HG02642 (cell line): ENCODE results near the gene C8G.
A peak's percentile ranks its signal among the peaks of the same experiment; 100 is the strongest.

Experiments
- ATAC-seq: cut with Tn5 transposase; IDR thresholded peaks from one replicate; pipeline ENCODE4 v1.9.1; 2021; ENCODE audit warnings: mild to moderate bottlenecking; ENCODE audit not compliant: unreplicated experiment, poor library complexity

C8G gene

DNA sequence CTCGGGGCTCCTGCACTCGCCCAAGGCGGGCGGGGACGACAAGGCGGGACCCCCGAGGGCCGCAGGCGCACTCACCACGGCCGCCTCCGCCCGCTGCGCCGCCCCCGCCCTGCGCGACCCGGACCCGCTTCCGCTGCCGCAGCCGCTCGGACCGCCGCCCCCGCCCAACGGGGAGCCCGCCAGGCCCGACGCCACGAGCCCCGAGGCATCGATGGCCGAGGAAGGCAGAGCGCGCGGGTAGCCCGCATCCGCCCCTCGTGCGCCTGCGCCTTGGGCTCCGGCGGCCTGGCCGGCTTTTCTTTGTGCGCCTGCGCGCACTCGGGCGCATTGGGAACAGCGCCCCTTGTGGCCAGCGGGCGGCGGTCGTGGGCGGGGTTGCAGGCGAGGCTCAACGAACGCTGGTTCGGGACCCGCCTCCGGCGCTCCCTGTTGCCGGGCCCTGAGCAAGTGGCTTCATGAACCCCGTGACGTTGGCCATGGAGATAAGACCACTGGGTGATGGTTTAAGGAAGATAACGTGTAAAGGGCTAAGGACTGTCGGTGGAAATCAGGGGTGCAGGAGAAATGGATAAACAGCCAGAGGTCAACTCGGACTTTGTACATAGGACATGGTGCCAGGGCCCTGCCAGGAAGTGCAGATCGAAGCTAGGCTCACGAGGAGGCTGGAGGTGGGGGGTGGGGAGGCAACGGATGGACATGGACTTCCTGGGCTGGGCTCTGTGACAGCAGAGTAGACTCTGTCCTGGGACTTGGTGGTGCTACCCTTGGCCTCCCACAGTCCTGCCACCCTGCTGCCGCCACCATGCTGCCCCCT, at the start of gene C8G, which contains the start of gene FBXW5:
Gene C8G, plus strand, starts transcription at position 725 of the 814 bp plus-strand sequence. Its CDS starts 78 bp downstream, at position 803.
Gene FBXW5, minus strand, starts transcription at position 220 of the 814 bp plus-strand sequence. CDS start 655 bp downstream, outside the sequence.
- ATAC-seq, result peak; percentile 78

DNA sequence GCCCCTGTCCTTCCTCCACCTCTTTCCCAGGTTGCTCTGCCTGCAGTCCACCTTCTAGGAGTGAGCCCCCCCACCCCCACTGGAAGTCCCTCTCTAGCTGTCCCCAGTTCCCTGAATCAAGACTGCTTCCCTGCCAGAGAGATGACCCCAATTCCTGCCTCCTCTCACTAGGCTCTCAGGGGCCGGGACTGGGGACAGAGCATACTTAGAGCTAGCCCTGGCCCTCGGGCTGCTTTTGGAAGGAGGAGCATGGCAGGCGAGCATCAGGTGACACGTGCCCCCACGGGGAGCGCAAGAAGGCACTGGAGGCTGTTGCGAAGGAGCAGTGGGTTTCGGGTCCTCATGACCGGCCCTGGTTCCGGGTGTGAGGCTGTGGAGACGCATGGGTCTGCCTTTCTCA, 49.0 kb upstream of the C8G start:
- no peak for ATAC-seq

DNA sequence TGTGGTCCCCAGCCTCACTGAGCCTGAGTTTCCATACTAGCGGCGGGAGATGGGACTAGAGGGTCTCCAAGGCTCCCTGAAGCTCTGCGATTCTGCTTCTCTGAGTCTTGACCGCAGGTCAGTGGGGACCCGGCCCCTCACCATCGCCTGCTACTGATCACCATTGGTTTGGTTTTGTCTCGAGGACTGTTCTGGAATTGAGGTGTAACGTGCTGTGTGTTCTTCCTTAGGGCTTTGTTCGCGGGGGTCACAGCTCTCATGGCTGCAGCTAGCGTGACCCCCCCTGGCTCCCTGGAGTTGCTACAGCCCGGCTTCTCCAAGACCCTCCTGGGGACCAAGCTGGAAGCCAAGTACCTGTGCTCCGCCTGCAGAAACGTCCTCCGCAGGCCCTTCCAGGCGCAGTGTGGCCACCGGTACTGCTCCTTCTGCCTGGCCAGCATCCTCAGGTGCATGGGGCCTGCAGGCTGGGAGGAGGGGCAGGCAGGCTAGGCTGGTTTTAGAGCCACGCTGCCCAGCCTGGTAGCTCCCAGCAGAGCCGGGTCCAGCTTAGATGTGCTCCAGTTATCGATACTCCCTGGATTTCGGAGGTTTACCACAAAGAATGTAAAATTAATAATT, 46.5 kb upstream of the C8G start:
- no peak for ATAC-seq

DNA sequence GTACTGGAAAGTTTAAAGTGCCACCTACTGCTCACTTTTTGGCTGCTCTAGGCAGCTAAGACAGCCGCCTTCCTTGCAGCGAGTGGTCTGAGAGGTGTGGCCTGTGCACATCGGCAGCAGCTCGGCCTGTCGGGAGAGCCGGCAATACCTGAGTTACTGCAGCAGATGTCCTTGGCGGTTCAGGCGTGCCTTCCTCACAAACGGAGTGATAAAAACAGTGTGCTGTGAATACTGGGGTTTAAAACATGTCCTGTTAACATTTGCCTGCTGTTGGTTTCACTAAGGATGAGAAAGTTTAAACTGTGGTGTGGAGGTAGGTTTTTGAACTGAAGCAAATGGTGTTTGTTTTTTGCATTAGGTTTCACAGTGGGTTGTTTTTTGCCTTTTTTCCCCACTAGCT, 45.8 kb upstream of the C8G start:
- peak; percentile 32 for ATAC-seq

DNA sequence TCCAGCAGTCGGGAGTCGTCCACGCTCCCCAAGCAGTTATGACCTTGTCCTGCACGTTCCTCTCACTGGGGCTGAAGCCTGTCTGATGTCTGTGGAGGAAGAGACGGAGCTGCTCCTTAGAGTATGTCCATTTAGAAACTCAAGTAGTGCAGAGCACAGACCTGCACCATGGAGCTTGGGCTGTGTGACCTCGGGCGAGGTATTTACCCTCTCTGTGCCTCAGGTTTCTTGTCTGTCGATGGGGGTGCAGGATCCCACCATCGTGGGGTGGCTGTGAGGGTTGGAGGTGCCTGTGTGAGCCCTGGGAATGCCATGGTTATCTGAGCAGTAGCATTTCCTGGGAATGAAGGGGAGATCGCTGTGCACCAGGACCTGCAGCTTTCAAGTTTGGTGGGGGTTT, 44.5 kb upstream of the C8G start:
- no peak for ATAC-seq

DNA sequence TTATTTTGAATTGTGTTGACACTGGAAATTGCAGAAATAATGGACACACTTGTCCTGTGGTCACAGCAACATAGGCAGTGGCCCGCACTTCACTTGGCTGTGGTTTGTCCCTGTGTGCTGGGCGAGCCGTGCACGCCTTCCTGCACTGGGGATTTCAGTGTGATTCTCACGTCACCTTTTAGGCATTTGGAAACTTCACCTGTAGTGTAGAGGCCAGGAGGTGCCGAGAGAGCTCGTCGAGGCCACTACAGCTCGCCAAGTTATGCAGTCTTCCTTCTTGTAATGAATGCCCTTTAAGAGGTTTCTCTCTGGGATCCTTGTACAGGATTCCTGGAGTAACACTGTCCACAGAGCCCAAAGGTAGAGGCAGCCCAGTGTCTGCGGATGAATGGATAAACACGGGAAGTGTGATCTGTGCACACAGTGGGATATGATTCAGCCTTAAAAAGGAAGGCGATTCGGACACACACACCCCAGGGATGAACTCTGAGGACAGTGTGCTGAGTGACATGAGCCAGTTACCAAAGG, 44.0 kb upstream of the C8G start:
- no peak for ATAC-seq

DNA sequence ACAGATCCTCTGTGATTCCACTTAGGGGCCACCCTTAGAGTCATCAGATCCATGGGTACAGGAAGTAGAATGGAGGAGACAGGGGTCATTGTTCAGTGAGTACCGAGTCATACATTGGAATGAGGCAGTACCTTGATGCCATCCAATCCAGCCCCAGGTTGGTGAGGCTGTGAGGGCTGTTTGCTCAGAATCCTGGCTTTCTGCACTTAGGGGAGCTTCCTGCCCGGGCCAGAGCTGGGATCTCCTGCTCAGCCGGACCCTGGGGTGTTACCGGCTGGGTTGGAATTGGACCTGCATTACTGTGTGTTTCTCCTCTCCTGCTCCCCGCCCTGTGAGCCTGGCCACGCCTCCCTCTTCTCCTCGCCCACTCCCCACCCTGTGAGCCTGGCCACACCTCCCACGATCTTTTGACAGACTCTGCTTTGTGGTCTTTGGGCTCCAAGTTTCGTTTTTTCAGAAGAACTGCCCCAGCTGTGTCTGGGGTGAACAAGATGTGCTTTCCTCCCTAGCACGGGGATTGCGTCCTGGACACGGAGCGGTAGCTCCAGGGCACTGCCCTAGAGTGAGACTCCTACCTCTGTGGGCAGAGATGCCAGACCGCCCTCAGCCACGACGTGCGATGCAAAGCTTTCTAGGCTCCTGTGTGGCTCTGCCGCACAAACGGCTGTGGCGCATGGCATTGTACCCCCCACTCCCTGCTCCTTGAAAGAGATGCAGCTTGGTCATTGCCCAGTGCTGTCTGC, 43.4 kb upstream of the C8G start:
- peak; percentile 56 for ATAC-seq

DNA sequence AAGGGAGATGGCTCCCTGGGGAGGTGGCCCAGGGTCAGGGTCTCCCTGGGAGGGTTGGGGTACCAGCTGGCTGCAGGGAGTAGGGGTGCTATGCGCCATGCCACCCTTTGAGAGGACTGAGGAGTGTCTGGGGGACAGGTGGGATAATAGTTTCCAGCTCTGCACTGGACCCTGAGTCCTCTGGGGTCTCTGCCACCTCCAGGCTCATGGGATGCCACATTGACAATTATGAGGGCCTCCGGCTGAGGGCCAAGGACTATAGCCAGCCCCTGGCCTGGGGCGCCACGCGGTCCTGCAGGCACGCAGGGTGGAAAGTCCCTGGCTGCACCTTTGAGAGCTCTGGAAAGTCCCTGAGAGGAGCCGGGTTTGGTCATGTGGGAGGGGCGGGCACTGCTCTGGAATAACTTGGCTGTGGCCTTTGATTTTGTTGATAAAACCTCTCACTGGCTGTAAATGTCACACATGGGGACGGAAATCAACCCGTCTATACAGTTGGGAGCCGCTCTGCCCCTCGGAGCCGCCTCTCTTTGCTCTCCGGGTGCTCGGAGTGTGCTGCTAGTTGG, 42.7 kb upstream of the C8G start:
- ATAC-seq, result peak; percentile 68

DNA sequence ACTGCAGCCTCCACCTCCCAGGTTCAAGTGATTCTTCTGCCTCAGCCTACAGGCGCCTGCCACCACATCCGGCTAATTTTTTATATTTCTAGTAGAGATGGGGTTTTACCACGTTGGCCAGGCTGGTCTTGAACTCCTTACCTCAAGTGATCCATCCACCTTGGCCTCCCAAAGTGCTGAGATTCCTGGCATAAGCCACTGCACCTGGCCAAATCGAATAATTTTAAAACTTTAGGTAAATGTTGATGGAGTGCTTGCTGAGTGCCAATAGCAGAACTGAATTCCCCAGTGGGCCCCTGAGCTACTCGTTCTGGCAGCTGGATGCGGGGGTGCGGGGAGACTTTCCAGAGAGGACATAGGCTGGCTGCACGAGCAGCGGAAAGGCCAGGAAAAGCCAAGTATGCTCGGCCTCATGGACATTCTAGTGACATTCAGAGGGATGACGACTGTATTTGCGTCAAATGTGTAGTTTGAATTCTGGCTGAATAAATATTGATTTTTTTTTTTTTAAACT, 41.9 kb upstream of the C8G start:
- no peak for ATAC-seq

DNA sequence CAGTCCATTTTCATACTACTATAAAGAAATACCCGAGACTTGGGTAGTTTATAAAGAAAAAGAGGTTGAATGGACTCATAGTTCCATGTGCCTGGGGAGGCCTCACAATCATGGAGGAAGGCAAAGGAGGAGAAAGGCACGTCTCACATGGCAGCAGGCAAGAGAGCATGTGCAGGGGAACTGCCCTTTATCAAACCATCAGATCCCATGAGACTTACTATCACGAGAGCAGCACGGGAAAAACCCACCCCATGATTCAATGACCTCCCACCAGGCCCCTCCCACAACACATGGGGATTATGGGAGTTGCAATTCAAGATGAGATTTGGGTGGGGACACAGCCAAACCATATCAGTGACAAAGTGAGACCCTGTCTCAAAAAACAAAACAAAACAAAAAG, 38.8 kb upstream of the C8G start:
- no peak for ATAC-seq

DNA sequence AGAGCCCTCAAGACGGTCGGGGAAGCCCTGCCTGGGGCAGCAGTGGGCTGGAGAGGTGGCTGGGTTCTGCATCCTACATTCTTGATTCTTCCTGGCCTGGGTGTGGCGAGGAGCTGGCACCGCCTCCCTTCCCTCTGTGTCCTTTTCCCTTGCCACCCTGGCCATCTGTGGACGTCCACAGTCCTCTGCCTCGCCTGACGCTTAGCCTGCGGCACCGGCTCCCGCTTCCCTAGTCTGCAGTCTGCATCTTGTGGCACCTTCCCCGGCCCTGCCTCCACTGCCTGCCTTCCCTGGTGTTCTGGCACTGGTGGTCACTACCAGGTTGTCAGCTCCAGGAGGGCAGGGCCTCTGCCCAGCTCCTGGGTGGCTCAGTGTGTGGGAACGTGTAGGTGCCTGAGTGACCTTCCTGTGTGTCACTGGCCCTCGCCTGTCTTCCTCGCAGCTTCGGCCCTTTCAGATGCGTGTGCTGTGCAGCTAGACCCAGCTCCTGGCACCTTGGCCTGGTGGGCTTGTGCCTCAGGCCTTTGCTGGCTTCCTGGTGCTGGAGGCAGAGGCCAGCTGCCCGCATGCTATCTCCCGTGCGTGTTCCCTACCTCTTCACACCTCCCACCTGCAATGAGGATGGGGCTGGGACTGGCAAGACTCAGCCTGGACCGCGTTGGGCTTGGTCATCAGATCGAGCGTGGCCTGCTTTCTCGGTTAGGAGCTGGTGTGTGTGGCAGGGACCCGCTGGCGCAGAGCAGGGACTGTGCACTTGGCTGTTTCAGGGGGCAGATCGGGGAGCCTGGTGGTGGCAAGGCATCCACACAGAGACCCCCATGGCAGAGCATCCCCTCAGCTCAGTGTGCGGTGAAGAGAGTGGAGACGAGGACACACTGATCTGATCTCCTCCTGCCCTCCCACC, 37.8 kb upstream of the C8G start:
- no peak for ATAC-seq

DNA sequence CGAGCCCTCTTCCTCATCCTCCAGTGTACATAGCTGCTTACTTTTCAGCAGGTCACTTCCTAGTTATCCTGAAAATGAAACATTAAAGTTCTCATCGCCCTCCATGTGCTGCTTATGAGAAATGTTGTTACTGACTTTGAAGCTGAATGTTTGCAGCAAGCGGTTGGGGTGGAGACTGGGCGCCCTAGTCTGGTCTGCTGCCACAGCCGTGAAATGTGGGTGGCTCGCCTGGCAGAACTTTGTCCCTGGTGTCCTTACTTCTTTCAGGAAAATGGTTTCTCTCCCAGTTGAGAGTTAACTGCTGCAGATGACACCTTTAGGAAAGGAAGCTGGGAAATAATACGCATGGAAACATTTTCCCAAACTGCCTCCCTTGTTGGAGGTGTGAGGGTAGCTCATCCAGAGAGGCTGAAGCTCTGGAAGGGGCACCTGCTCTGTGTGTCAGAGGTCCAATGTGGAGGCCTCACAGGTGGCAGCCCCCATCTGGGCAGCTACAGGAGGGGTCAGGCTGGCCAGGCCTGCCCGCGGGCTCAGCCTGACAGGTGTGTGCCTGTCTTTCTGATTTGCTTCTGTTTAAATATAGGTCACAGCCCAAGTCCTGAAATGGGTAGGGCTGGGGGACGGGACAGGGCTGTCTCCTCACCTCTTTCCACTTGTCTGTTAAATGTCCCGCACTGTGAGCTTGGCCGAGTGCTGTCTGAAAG, 34.7 kb upstream of the C8G start:
- ATAC-seq, result no peak

DNA sequence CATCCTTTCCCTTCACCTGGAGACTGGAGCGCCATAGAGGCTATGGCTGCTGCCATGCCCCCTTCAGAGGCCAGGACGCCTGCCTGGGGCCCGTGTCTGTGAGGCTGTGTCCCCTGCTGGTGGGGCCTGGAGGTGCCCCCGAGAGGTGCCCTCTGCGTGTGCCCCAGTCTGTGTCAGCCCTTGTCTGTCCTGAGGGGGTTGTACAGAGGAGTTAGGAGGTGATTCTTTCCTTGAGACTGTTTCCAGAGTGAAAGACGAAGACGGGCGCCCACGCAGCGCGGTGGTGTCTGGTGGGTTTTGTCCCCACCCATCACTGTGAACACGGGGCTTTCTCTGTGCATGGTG, 34.2 kb upstream of the C8G start:
- no peak for ATAC-seq

DNA sequence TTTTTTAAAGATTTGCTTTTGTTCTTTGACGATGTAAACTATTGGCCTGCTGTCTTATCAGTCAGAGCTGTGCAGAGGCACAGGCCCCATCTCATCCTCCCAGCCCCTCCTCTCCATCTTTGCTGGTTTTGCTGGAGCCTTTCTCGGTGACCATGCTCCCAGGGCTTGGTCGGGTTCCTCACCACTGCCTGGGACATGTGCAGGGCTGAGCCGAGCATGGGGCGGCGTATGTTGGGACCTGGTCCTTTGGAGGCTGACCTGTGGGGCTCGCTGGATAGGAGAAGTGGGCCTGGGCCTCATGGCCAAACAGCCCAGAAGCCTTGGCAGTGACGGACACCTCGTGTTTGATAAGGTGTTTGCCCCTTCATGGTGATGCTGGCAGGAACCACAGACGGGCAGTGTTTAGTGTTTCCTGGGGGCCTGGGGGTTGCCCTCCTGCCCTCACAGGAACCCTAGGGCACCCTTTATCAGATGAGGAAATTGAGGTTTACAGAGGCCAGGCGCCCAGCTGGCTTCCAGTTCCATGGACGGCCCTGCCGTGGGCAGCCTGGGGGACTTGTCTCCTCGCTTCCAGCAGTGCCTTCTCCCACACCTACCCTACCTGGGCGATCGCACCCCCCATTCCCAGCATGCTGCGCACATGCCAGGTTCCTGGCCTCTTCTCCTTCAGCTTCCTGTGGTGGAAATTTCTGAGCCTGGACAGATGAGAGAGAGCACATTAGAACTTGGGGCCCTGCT, 31.2 kb upstream of the C8G start:
- ATAC-seq, result no peak

DNA sequence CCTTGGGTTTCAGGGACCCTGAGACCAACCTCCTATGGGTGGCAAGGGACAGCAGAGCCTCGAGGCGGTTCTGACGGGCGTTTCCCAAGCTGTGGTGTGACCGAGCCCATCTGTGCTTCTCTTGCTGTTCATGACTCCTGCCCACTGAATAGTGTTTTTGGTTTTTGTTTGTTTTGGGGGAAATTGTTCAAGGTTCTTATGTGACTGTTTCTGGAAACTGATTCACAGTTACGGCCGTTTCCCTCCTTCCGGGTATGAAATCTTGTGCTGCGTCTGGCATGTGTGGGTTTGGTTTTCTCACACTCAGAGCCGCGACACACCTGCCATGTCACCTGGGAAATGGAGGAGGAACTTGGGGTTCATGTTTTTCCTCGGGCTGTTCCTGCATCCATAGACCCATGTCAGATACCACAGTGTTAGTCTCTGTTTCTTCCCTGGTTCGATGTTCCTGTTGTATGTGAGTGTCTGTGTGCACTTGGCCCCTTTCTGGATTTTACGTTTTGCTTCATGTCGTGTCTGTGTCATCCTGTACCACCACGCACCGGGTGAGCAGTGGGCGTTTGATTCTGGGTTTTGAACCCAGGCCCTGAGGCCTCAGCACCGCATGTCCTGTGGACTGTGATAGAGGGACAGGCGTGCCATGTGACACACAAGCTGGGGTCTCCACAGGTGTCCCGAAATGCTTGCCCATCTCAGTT, 29.3 kb upstream of the C8G start:
- no peak for ATAC-seq

DNA sequence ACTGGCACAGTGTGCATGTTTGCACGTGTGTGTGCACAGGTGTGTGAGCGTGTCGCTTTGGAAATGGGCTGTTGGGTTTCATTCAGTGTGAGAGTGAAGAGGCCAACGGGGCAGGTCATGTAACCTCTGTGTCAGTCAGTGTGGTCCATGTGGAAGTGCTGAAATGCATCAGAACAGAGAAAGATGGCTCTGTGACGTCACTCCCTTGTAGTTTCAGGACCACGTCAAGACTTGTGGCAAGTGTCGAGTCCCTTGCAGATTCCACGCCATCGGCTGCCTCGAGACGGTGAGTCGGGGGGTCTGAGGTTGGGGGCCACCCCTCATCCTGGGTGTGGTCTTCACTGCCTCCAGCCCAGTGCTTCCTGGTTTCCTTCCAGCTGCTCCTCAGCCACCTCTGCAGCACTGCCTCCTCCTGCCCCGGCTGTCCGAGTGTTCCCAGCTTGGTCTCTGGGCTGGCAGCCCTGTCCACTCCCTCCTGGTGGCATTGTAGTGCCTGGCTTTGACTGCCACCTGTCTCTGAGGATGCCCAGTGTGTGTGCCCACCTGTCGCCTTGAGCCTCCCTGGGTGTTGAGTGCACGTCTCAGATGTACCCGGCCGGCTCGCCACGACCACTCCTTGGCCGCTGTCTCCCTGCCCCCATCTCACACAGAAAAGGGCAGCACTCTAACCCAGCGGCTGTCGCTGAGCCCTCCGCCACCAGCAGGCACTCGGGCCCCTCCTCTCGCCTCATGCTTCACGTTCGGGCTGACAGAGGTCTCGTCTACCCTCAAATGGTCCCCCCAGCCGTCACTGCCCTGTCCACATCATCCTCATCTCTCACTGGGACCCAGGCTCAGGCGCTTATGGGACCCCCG, 28.5 kb upstream of the C8G start:
- ATAC-seq, result no peak

DNA sequence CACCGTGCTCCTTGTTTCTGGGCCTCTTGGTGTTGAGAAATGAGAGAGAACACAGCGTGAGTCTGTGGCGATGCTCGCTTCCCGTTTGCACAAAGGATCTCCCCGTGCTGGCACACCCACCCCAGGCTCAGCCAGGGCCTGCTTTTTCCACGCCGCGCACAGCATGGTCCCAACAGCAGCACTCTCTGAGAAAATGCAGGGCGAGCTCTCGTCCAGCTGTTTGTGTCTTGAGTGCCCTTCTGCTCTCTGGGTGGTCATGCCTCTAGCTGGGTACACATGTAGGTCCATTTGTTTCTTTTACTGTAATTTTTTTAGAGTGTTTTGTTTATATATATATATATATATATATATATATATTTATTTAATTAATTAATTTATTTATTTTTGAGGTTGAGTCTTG, 27.1 kb upstream of the C8G start:
- ATAC-seq, result no peak
